Tibial nerve (tissue), 4 donors: Measurements from ENCODE around the gene KCNK6. TPM values are rescaled to one million over a fixed set of nuclear protein-coding genes. Genes with fewer than 3 reads are reported as not detected.

Experiments used
- DNase-seq, 2 donors: peaks; one replicate each; pipeline ENCODE4 v3.0.0-alpha.2; 2019; ENCODE audit warnings: low spot score in 2 of 2
- H3K27ac ChIP-seq, 4 donors: fragments of 200-600 bp; sonication (generic) in 3 of 4; one replicate each; pipeline ENCODE4 v1.5.1; 2017 to 2019; ENCODE audit warnings: mild to moderate bottlenecking in 1 of 4
- H3K27me3 ChIP-seq, 2 donors: fragments of 200-600 bp; sonication (generic) in 1 of 2; one replicate each; pipeline versions ENCODE4 v1.5.1 to v1.6.0; 2017 to 2019
- H3K36me3 ChIP-seq, 3 donors: fragments of 200-600 bp; sonication (generic); one replicate each; pipeline ENCODE4 v1.5.1; 2018 to 2019
- H3K4me1 ChIP-seq, 4 donors: fragments of 200-600 bp; sonication (generic) in 3 of 4; one replicate each; pipeline ENCODE4 v1.5.1; 2017 to 2019
- H3K4me3 ChIP-seq, 4 donors: fragments of 200-600 bp; sonication (generic) in 3 of 4; one replicate each; pipeline ENCODE4 v1.5.1; 2017 to 2019; ENCODE audit warnings: mild to moderate bottlenecking in 1 of 4, moderate library complexity in 1 of 4
- H3K9me3 ChIP-seq, 4 donors: fragments of 200-600 bp; sonication (generic) in 3 of 4; one replicate each; pipeline ENCODE4 v1.5.1; 2017 to 2019
- CTCF ChIP-seq, 5 experiments: fragments of 200-600 bp in 3 of 5; fragments of 450-650 bp in 2 of 5; sonication (generic) in 3 of 5; IDR thresholded peaks; one replicate each; pipeline ENCODE4 v1.5.1; 2016 to 2019; ENCODE audit warnings: antibody characterized with exemption in 5 of 5, mild to moderate bottlenecking in 3 of 5, moderate library complexity in 2 of 5
- EP300 ChIP-seq, 2 donors: sonication (generic); formaldehyde crosslinking; IDR thresholded peaks; one replicate each; pipeline ENCODE4 v1.6.1; 2017; ENCODE audit warnings: antibody characterized with exemption in 2 of 2, mild to moderate bottlenecking in 1 of 2
- POLR2A ChIP-seq, 2 donors: fragments of 450-650 bp; IDR thresholded peaks; one replicate each; pipeline ENCODE4 v1.6.1; 2017; ENCODE audit warnings: antibody characterized with exemption in 2 of 2, mild to moderate bottlenecking in 2 of 2, moderate library complexity in 2 of 2
- WGBS, 2 donors: methylation state at CpG; one replicate each; pipeline ENCODE4 v1.1.5; 2018; 5-methylcytosine and 5-hydroxymethylcytosine counted together
- total RNA-seq, 4 donors: library from RNA; depleted of rRNA; stranded (reverse); fragments of >200 nt; gene quantifications; one replicate each; pipeline ENCODE4 v1.1.0, GENCODE V29; 2016

Gene KCNK6
- total RNA-seq, 4 donors from 2014 or later: 2.6 to 5.4 (median 3.3) TPM

DNA sequence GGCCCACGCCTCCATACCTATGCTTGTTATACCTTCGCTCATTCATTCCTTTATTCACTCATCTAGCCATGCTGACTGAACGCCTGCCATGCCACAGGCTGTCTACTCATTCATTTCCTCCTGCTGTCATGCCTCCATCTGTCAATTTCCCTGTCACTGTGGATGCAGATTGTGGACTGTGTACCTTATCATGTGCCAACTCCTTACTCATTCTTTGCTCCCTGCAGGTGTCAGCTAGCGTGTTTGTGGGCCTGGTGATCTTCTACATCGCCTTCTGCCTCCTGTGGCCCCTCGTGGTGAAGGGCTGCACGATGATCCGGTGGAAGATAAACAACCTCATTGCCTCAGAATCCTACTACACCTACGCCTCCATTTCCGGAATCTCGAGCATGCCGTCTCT is 50.7 kb downstream of the KCNK6 start:
- Histone ChIP-seq H3K9me3 (no peaks in the 10 kb centered on the region), H3K36me3 (no peaks in the 10 kb centered on the region), H3K4me3 (no peak overlapping the region), H3K27me3 (peaks cover 0 to 33% of the 10 kb centered on the region in 2 donors), H3K4me1 (peaks cover 0 to 2% (median under 1%) of the 10 kb centered on the region in 4 donors), H3K27ac (no peak overlapping the region)
- 72 to 75% methylated on average over 12 of the region's 12 CpGs for WGBS, 2 donors
- no peak for TF ChIP-seq EP300 (IDR thresholded peaks at IDR 0.05)
- no peak for TF ChIP-seq POLR2A (IDR thresholded peaks at IDR 0.05)
- DNase-seq: no peak

DNA sequence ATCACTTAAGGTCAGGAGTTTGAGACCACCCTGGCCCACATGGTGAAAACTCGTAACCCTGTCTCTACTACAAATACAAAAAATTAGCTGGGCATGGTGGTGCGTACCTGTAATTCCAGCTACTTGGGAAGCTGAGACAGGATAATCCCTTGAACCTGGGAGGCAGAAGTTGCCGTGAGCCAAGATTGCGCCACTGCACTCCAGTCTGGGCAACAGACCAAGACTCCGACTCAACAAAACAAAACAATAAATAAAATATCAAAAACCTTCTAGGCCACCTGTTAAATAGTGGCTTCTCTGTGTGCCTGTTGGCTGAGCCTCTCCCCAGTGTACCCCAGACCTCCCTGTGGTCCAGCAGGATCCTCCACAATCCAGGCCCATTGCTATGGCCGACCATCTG is 51.4 kb downstream of the KCNK6 start:
- 81 to 87% methylated on average over 6 of the region's 6 CpGs for WGBS, 2 donors
- DNase-seq: no peak
- Histone ChIP-seq H3K27ac (no peak overlapping the region), H3K4me3 (no peak overlapping the region), H3K4me1 (peaks cover 0 to 10% (median 8%) of the 10 kb centered on the region in 4 donors), H3K9me3 (no peaks in the 10 kb centered on the region), H3K27me3 (peaks cover 0 to 25% of the 10 kb centered on the region in 2 donors), H3K36me3 (peaks cover 0 to under 1% (median 0%) of the 10 kb centered on the region in 3 donors)
- TF ChIP-seq CTCF (IDR thresholded peaks at IDR 0.05) (no peak), POLR2A (IDR thresholded peaks at IDR 0.05) (no peak), EP300 (IDR thresholded peaks at IDR 0.05) (no peak)

- peak overlapping the region; percentile 67 to 94 (median 88) for H3K27ac ChIP-seq
- H3K27me3 ChIP-seq: no peaks in the 10 kb centered on the region
- H3K36me3 ChIP-seq: peaks cover 0 to 29% (median 0%) of the 10 kb centered on the region in 3 donors
- H3K4me3 ChIP-seq: peak overlapping the region; percentile 28 to 97 (median 76)
- H3K4me1 ChIP-seq: peaks cover 0 to 25% (median 16%) of the 10 kb centered on the region in 4 donors
- no peaks in the 10 kb centered on the region for H3K9me3 ChIP-seq
- no peak for TF ChIP-seq CTCF (IDR thresholded peaks at IDR 0.05)
- no peak for TF ChIP-seq EP300 (IDR thresholded peaks at IDR 0.05)
- no peak for TF ChIP-seq POLR2A (IDR thresholded peaks at IDR 0.05)
- WGBS, 2 donors: 68 to 72% methylated on average over 6 of the region's 6 CpGs
- DNase-seq: no peak
These were observed 54.3 kb downstream of the KCNK6 start for GRCh38 chr19:38373907-38374331.

- DNase-seq: peak; percentile 98 to 99
- Histone ChIP-seq H3K4me1 (peaks cover 0 to 25% (median 16%) of the 10 kb centered on the region in 4 donors), H3K9me3 (no peaks in the 10 kb centered on the region), H3K4me3 (peak within 1 kb of the TSS; percentile 62 to 97 (median 78)), H3K36me3 (peaks cover 0 to 35% (median 0%) of the 10 kb centered on the region in 3 donors), H3K27me3 (no peaks in the 10 kb centered on the region), H3K27ac (peak within 1 kb of the TSS; percentile 67 to 94 (median 88))
- TF ChIP-seq EP300 (IDR thresholded peaks at IDR 0.05) (peak; percentile 97), POLR2A (IDR thresholded peaks at IDR 0.05) (peak; percentile 85 to 92), CTCF (IDR thresholded peaks at IDR 0.05) (peak in 4 of 5 experiments; percentile 15 to 38 (median 26))
- 0 to 1% methylated on average over 27 to 34 of the region's 65 CpGs for WGBS, 2 donors
These were observed 54.9 kb downstream of the KCNK6 start, which contains the start of gene PSMD8 for GRCh38 chr19:38374332-38375097. Gene PSMD8, plus strand, starts transcription at chr19:38374571. Its CDS starts 31 bp downstream, at chr19:38374602.

GRCh38 chr19:38375098-38375493 is 55.5 kb downstream of the KCNK6 start:
- Histone ChIP-seq H3K9me3 (no peaks in the 10 kb centered on the region), H3K4me3 (peak overlapping the region; percentile 62 to 97 (median 78)), H3K27ac (peak overlapping the region; percentile 42 to 94 (median 88)), H3K4me1 (peaks cover 0 to 25% (median 16%) of the 10 kb centered on the region in 4 donors), H3K36me3 (peaks cover 0 to 41% (median 0%) of the 10 kb centered on the region in 3 donors), H3K27me3 (no peaks in the 10 kb centered on the region)
- 0 to 2% methylated on average over 18 of the region's 18 CpGs for WGBS, 2 donors
- no peak for DNase-seq
- TF ChIP-seq EP300 (IDR thresholded peaks at IDR 0.05): no peak
- no peak for TF ChIP-seq CTCF (IDR thresholded peaks at IDR 0.05)
- no peak for TF ChIP-seq POLR2A (IDR thresholded peaks at IDR 0.05)
